Osteoblast (primary cell): ENCODE data around the gene OXSR1. TPM values are rescaled to one million over a fixed set of nuclear protein-coding genes. Genes with fewer than 3 reads are reported as not detected.

ENCODE experiments used
- DNase-seq: peaks from one replicate; pipeline ENCODE4 v3.0.0; 2011; ENCODE audit warnings: low spot score, mixed read lengths; ENCODE audit not compliant: insufficient read length; ENCODE audit errors: missing footprints
- H2AFZ ChIP-seq: 2 replicates; pipeline ENCODE4 v1.6.0; 2011; ENCODE audit warnings: mild to moderate bottlenecking, low read length
- H3K27ac ChIP-seq: 2 replicates; pipeline ENCODE4 v1.5.1; 2011; ENCODE audit warnings: mild to moderate bottlenecking, low read depth, low read length, moderate library complexity
- H3K27me3 ChIP-seq: 2 replicates; pipeline ENCODE4 v1.6.0; 2012; ENCODE audit warnings: mild to moderate bottlenecking, control low read depth, inconsistent platforms, low read length, moderate library complexity; ENCODE audit not compliant: insufficient read depth
- H3K36me3 ChIP-seq: 2 replicates; pipeline ENCODE4 v1.5.1; 2011; ENCODE audit warnings: mild to moderate bottlenecking, low read length, control low read depth, moderate library complexity; ENCODE audit not compliant: insufficient read depth
- H3K4me1 ChIP-seq: 2 replicates; pipeline ENCODE4 v1.5.1; 2011; ENCODE audit warnings: mild to moderate bottlenecking, low read length, control low read depth, moderate library complexity; ENCODE audit not compliant: insufficient read depth
- H3K4me2 ChIP-seq: 2 replicates; pipeline ENCODE4 v1.6.0; 2011; ENCODE audit warnings: mild to moderate bottlenecking, low read length; ENCODE audit not compliant: insufficient read depth
- H3K4me3 ChIP-seq: fragments of 200-600 bp; sonication (generic); 3 replicates; pipeline ENCODE4 v1.5.1; 2012; ENCODE audit warnings: mild to moderate bottlenecking, low read length, inconsistent platforms; ENCODE audit not compliant: insufficient read depth
- H3K79me2 ChIP-seq: 2 replicates; pipeline ENCODE4 v1.6.0; 2012; ENCODE audit warnings: mild to moderate bottlenecking, low read length, control low read depth, inconsistent platforms; ENCODE audit not compliant: insufficient read depth
- H3K9me3 ChIP-seq: 2 replicates; pipeline ENCODE4 v1.5.1; 2011; ENCODE audit warnings: low read depth, low read length, control low read depth
- H4K20me1 ChIP-seq: 2 replicates; pipeline ENCODE4 v1.6.0; 2012; ENCODE audit warnings: mild to moderate bottlenecking, low read length, control low read depth; ENCODE audit not compliant: insufficient read depth
- CTCF ChIP-seq: IDR thresholded peaks from 2 replicates; pipeline ENCODE4 v1.5.1; 2011; ENCODE audit warnings: mild to moderate bottlenecking, low read depth, low read length, moderate library complexity; ENCODE audit errors: extremely low read depth
- total RNA-seq: library from RNA; depleted of rRNA; stranded (reverse); fragments of >200 nt; gene quantifications from 2 replicates; pipeline ENCODE4 v1.2.3, GENCODE V29; 2012

Gene OXSR1
- total RNA-seq, 1 donor: 50.3 TPM

- Histone ChIP-seq H3K27ac (no peak overlapping the region), H3K4me2 (no peak overlapping the region), H3K4me3 (no peak overlapping the region), H3K79me2 (peaks cover 88% of the 10 kb centered on the region), H4K20me1 (peaks cover 19% of the 10 kb centered on the region), H3K9me3 (no peaks in the 10 kb centered on the region), H3K4me1 (no peaks in the 10 kb centered on the region), H3K36me3 (peaks cover 3% of the 10 kb centered on the region), H3K27me3 (no peaks in the 10 kb centered on the region), H2AFZ (no peak overlapping the region)
- no peak for DNase-seq
- no peak for TF ChIP-seq CTCF
Measured at GRCh38 chr3:38214560-38214959, 49.2 kb downstream of the OXSR1 start.

DNA sequence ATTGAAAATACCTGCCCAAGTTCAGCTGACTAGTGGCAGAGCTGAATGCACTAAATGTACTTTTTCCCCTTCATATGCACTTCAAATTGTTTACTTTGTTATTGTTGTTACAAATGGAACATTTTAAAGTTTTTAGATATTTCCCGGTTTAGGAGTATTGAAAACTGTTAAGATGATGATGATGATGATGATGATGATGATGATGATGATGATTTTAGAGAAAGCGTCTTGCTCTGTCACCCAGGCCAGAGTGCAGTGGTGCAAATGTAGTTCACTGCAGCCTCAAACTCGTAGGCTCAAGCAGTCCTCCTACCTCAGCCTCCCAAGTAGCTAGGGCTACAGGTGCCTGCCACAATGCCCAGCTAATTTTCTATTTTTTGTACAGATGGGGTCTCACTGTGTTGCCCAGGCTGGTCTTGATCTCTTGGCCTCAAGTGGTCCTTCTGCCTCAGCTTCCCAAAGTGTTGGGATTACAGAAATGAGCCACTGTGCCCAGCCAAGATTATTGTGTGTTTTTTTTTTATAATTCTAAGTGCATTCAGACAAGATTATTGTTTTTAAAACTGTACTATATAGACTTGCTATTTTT is 54.4 kb downstream of the OXSR1 start:
- H3K36me3 ChIP-seq: peaks cover 23% of the 10 kb centered on the region
- H3K9me3 ChIP-seq: no peaks in the 10 kb centered on the region
- no peak overlapping the region for H2AFZ ChIP-seq
- no peak overlapping the region for H3K4me3 ChIP-seq
- no peak overlapping the region for H3K4me2 ChIP-seq
- peaks cover 5% of the 10 kb centered on the region for H3K4me1 ChIP-seq
- DNase-seq: no peak
- H3K27me3 ChIP-seq: no peaks in the 10 kb centered on the region
- TF ChIP-seq CTCF: no peak
- peaks cover 58% of the 10 kb centered on the region for H3K79me2 ChIP-seq
- peaks cover 2% of the 10 kb centered on the region for H4K20me1 ChIP-seq
- H3K27ac ChIP-seq: no peak overlapping the region

DNA sequence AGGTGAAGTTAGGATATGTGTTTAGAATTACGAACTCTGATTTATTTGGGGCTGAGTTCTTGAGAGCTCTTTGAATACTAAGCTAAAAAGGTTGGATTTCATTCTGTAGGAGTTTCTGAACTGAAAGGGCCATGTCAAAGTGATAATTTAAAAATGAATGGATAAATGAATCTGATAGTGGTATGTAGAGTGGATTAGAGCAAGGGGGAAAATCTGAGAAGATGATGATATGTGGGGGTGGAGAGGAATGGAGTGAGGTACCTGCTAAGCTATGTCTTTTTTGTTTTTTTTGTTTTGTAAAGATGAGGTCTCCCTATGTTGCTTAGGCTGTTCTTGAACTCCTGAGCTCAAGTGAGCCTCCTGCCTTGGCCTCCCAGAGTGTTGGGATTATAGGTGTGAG is 55.7 kb downstream of the OXSR1 start:
- Histone ChIP-seq H3K9me3 (no peaks in the 10 kb centered on the region), H3K27me3 (no peaks in the 10 kb centered on the region), H3K27ac (no peak overlapping the region), H4K20me1 (no peaks in the 10 kb centered on the region), H3K36me3 (peaks cover 25% of the 10 kb centered on the region), H3K79me2 (peaks cover 48% of the 10 kb centered on the region), H3K4me1 (peaks cover 18% of the 10 kb centered on the region), H3K4me3 (no peak overlapping the region), H3K4me2 (no peak overlapping the region), H2AFZ (no peak overlapping the region)
- no peak for TF ChIP-seq CTCF
- no peak for DNase-seq

DNA sequence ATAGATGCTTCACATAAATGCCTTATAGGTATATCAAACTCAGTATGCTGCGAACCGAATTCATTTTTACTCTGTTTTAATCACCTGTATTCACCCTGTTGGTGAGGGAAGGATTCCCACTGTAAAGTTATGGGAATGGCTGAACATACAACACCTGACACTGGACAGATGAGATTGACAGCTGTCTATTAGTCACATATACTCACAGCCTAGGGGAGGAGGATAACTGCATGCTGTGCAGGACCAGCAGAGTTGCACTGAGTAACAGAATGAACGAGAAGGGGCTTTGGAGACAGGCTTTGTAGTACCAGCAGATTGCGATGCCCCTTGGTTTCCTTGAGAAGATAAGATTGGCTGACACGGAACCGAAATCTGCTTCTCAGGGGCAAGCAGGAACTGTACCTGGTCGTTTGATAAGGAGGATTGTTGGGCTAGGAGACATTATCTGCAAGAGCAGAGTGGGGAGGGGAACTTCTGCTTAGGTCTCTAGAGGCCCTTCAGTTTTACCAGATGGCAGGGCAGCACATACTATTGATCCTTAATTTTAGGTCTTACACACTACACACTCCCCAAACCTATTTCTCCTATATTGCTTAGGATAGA is 56.8 kb downstream of the OXSR1 start:
- Histone ChIP-seq H4K20me1 (no peaks in the 10 kb centered on the region), H3K4me1 (peaks cover 26% of the 10 kb centered on the region), H3K4me2 (no peak overlapping the region), H3K27ac (no peak overlapping the region), H3K79me2 (peaks cover 37% of the 10 kb centered on the region), H3K27me3 (no peaks in the 10 kb centered on the region), H3K4me3 (no peak overlapping the region), H3K36me3 (peaks cover 21% of the 10 kb centered on the region), H3K9me3 (no peaks in the 10 kb centered on the region), H2AFZ (no peak overlapping the region)
- no peak for TF ChIP-seq CTCF
- DNase-seq: no peak
